Activated naive CD4-positive, alpha-beta T cell treated with anti-CD3 and anti-CD28 coated beads, Interleukin-2, amount 50 U/mL, for 16 hours (primary cell): ENCODE results near the gene KIF7.
"Not testable (repeated sequence)": the region's sequence is repeated elsewhere in the genome, so short reads cannot be mapped to it uniquely, and the experiment has no call there.

ENCODE experiments used
- DNase-seq: peaks from one replicate; pipeline ENCODE4 v3.0.0-alpha.2; 2020

The KIF7 gene

DNA sequence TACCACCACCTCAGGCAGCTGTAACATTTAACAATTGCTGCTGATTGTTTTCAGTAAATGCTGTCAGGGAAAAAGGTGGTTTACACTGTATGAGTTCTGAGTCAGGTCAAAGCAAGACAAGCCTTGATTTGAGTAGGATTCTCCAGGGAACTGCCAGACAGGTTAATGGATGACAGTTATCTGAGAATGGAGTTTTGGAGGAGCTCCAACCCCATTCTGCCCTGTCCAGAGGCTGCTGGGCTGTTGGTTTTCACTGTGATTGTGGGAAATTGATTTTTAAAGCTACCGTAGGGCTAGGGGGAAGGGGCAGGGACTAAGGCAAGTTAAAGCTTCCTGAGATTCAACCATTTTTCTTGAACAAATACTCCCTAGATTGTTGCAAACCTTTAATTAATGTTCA, 40.1 kb downstream of the KIF7 start:
- DNase-seq: no peak

- DNase-seq: no peak
These were observed 41.1 kb downstream of the KIF7 start for GRCh38 chr15:89614164-89614563.

DNA sequence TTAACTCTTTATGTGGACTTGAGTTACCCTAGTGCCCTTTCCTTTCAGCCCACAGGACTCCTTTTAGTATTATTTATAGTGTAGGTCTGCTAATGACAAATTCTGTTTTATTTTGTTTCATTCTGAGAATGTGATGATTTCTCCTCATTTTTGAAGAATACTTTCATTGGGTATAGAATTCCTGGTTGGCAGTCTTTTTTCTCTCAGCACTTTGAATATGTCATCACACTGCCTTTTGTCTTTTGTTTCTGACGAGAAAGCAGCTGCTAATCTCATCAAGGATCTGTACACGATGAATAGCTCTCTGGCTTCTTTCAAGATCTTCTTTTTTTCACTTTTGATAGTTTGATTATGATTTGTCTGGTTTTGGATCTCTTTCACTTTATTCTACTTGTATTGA, 42.2 kb downstream of the KIF7 start:
- DNase-seq: no peak

DNA sequence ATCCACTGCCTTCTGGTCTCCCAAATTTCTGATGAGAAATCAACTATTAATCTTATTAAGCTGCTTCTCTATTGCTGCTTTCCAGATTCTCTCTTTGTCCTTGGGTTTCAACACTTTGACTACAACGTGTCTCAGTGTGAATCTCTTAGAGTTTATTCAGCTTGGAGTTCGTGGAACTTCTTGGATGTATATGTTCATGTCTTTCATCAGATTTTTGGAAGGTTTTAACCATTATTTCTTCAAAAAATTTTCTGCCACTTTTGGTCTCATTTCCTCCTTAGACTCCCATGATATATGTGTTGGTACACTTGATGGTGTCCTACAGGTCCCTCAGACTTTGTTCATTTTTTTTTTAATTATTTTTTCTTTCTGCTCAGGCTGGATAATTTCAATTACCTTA, 44.0 kb downstream of the KIF7 start:
- no peak for DNase-seq

DNA sequence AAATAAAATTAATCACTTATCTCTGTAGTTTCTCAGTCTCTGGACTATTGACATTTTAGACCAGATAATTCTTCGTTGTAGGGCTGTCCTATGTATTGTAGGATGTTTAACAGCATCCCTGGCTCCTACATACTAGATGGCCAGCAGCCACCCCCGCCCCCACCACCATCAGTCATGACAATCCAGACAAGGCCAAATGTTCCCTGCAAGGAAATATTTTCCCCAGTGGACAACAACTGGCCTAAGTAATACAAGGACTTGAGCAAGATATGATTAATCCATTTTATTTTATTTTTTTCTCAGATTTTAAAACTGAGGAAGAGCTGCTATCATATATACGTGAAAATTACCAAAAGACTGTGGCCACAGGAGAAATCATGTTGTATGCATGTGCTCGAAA, 56.2 kb downstream of the KIF7 start:
- no peak for DNase-seq

- no peak for DNase-seq
These were observed 62.2 kb downstream of the KIF7 start for GRCh38 chr15:89593018-89593417.

DNA sequence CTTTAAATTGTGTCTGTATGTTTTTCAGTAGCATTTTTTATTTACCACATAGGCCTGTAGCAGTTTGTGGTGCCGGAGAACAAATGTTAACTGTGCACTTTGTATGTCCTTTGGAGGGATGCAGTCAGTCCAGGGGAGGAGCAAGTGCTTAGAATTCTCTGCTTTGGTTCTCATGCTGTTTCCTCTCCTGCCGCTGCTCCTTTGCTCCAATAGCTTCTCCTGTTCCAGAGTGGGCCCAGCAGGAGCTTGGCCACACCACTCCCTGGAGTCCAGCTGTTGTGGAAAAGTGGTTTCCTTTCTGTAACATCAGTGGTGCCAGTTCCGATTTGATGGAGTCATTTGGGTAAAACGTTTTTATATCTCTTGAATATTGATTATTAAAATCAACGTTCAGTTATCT, 63.4 kb downstream of the KIF7 start:
- no peak for DNase-seq

- DNase-seq: no peak
These were observed 67.3 kb downstream of the KIF7 start for GRCh38 chr15:89587955-89588354.

DNA sequence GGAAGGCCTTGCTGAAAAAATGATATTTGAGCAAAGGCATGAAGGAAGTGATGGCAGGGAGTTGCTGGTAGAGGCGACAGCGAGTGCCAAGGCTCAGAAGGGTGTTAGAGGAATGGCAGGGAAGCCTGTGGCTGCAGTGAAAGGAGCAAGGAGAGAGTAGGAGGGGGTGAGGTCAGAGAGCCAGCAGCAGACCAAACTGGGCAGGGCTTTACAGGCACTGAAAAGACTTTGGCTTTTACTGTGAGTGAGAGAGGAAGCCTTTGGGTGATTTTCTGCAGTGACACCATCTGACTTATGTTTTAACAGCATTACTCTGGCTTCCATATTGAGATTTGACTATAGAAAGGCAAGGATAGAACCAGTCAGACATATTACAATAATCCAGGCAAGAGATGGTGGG, 68.6 kb downstream of the KIF7 start:
- DNase-seq: no peak

DNA sequence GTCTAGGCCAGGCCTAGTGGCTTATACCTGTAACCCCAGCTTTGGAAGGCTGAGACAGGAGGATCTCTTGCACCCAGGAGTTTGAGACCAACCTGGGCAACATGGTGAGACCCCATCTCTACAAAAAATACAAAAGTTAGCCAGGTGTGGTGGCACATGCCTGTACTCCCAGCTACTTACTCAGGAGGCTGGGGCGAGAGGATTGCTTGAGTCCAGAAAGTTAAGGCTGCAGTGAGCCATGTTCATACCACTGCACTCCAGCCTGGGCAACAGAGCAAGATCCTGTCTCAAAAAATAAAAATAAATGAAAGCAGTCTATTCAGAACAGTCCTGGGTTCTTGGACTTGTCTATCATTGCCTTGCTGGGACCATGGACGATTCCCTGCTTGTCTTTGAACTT, 74.5 kb downstream of the KIF7 start:
- DNase-seq: not testable (repeated sequence)

DNA sequence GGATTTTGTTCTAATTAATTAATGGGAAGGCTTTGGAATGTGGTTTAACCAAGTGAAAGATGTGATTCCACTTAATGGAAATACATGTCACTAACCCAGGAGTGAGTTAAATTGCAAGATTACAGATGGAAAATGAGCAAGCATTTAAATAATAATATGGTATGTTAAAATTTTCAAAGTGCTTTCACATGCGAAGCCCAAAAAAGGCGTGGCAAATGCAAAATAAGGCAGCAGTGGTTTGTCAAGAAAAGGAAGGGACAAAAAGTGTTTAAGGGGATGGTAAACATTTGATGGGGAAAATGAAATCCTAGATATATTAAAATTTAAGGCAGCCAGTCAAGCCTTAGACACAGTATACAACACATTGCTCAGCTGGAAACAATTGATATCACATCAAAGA, 77.1 kb downstream of the KIF7 start:
- DNase-seq: no peak
